OCI-LY7 (cell line): ENCODE results near the gene CARD11. TPM values are rescaled to one million over a fixed set of nuclear protein-coding genes. Genes with fewer than 3 reads are reported as not detected.

Experiments
- BruUV-seq: library from RNA; stranded (reverse); fragments of 400-500 nt; replicated peaks from 2 replicates; lab custom pipeline; 2021; lab: Mats Ljungman, UMichigan
- CTCF ChIA-PET: fragments of 300-600 bp; sonication (Branson Sonifier 250); formaldehyde crosslinking; loops from one replicate; lab custom pipeline; 2022; ENCODE audit warnings: antibody characterized with exemption; ENCODE audit not compliant: unreplicated experiment; lab: Charles Lee
- POLR2A ChIA-PET: fragments of 300-600 bp; sonication (Branson Sonifier 250); formaldehyde crosslinking; loops from one replicate; lab custom pipeline; 2022; ENCODE audit warnings: antibody characterized with exemption; lab: Charles Lee
- DNase-seq: peaks from one replicate; pipeline ENCODE4 v3.0.0-alpha.2; 2015; ENCODE audit warnings: low spot score
- H2AFZ ChIP-seq: fragments of 200-600 bp; sonication (generic), shearing (Covaris generic); 2 replicates; pipeline ENCODE4 v1.6.1; 2014; ENCODE audit warnings: mild to moderate bottlenecking, antibody characterized with exemption, low read length, moderate library complexity
- H3K27ac ChIP-seq: fragments of 200-600 bp; sonication (generic); 2 replicates; pipeline ENCODE4 v1.5.1; 2014; ENCODE audit warnings: mixed run types, low read depth, mild to moderate bottlenecking, moderate library complexity, low read length, inconsistent platforms; ENCODE audit not compliant: poor library complexity, severe bottlenecking
- H3K36me3 ChIP-seq: fragments of 200-600 bp; sonication (generic); 2 replicates; pipeline ENCODE4 v1.6.1; 2014; ENCODE audit warnings: mild to moderate bottlenecking, antibody characterized with exemption, low read length, moderate library complexity, mixed read lengths; ENCODE audit not compliant: insufficient read depth
- H3K4me1 ChIP-seq: fragments of 200-600 bp; sonication (generic); 2 replicates; pipeline ENCODE4 v1.5.1; 2014; ENCODE audit warnings: mild to moderate bottlenecking, low read length; ENCODE audit not compliant: insufficient read depth, poor library complexity, severe bottlenecking
- H3K4me2 ChIP-seq: fragments of 200-600 bp; sonication (generic); 2 replicates; pipeline ENCODE4 v1.6.1; 2014; ENCODE audit warnings: mild to moderate bottlenecking, low read length
- H3K4me3 ChIP-seq: fragments of 200-600 bp; sonication (generic); 2 replicates; pipeline ENCODE4 v1.5.1; 2014; ENCODE audit warnings: mild to moderate bottlenecking, low read depth, low read length; ENCODE audit not compliant: poor library complexity, severe bottlenecking
- H3K79me2 ChIP-seq: fragments of 200-600 bp; sonication (generic); 2 replicates; pipeline ENCODE4 v1.6.1; 2016; ENCODE audit warnings: low read depth, mild to moderate bottlenecking, low read length, moderate library complexity, mixed read lengths; ENCODE audit not compliant: insufficient read depth
- H3K9me2 ChIP-seq: fragments of 200-600 bp; sonication (generic); 2 replicates; pipeline ENCODE4 v1.6.1; 2016; ENCODE audit warnings: mild to moderate bottlenecking, low read length, mixed read lengths; ENCODE audit not compliant: insufficient read depth
- H3K9me3 ChIP-seq: fragments of 200-600 bp; sonication (generic); 2 replicates; pipeline ENCODE4 v1.6.1; 2014; ENCODE audit warnings: mild to moderate bottlenecking, mixed run types, low read length, mixed read lengths
- H4K20me1 ChIP-seq: fragments of 200-600 bp; sonication (generic); 2 replicates; pipeline ENCODE4 v1.6.1; 2014; ENCODE audit warnings: mild to moderate bottlenecking, antibody characterized with exemption, low read length, moderate library complexity, mixed read lengths; ENCODE audit not compliant: insufficient read depth
- CTCF ChIP-seq: fragments of 200-600 bp; sonication (generic); conservative IDR thresholded peaks from 2 replicates; pipeline ENCODE4 v1.5.1; 2014; ENCODE audit warnings: mild to moderate bottlenecking, antibody characterized with exemption, low read length, moderate library complexity, mixed read lengths
- EZH2phosphoT487 ChIP-seq: fragments of 200-600 bp; sonication (generic); IDR thresholded peaks from 2 replicates; pipeline ENCODE4 v1.6.1; 2018; ENCODE audit warnings: low read depth, borderline replicate concordance, mild to moderate bottlenecking, mixed run types, antibody characterized with exemption, low read length, moderate library complexity, mixed read lengths
- intact Hi-C: fragments of 100-400 bp; cut with micrococcal nuclease; formaldehyde crosslinking; loops from one replicate; pipeline ENCODE4 v1.10.0; 2022; ENCODE audit not compliant: unreplicated experiment
- total RNA-seq, 2 experiments: library from RNA; depleted of rRNA in 1 of 2; stranded (reverse); fragments of >200 nt in 1 of 2; shearing (Covaris generic) in 1 of 2; gene quantifications; 2 replicates each; pipeline ENCODE4 v1.2.3, GENCODE V29; 2014 to 2022

The CARD11 gene
- total RNA-seq, 2 experiments from 2014 or later = 33.8 to 63.5 TPM

- ChIA-PET POLR2A (interaction anchor here (0.8 kb wide), 1 partner anchor 13 kb away, joined by 3 read pairs; no protein-coding TSS in a partner anchor), CTCF (no interaction called here)
- Histone ChIP-seq H3K4me1 (no peaks in the 10 kb centered on the region), H3K4me3 (no peak overlapping the region), H3K36me3 (peaks cover 21% of the 10 kb centered on the region), H4K20me1 (no peaks in the 10 kb centered on the region), H3K27ac (no peak overlapping the region), H3K9me3 (peaks cover 9% of the 10 kb centered on the region), H3K4me2 (no peak overlapping the region), H2AFZ (no peak overlapping the region), H3K79me2 (no peaks in the 10 kb centered on the region), H3K9me2 (no peaks in the 10 kb centered on the region)
- intact Hi-C loops = no loop called here
- no peak for DNase-seq
- TF ChIP-seq EZH2phosphoT487 = no peak
- TF ChIP-seq CTCF = no peak
- no TSS peak for BruUV-seq
These were observed 80.8 kb downstream of the CARD11 start for GRCh38 chr7:2962865-2963264.

- Histone ChIP-seq H3K36me3 (peaks cover 21% of the 10 kb centered on the region), H3K4me2 (no peak overlapping the region), H3K4me1 (no peaks in the 10 kb centered on the region), H3K9me3 (no peaks in the 10 kb centered on the region), H3K9me2 (no peaks in the 10 kb centered on the region), H4K20me1 (no peaks in the 10 kb centered on the region), H3K4me3 (no peak overlapping the region), H3K27ac (no peak overlapping the region), H2AFZ (no peak overlapping the region), H3K79me2 (no peaks in the 10 kb centered on the region)
- no peak for DNase-seq
- CTCF ChIA-PET = no interaction called here
- intact Hi-C loops = no loop called here
- TF ChIP-seq CTCF (no peak), EZH2phosphoT487 (no peak)
- POLR2A ChIA-PET = interaction anchor here (0.7 kb wide), 2 partner anchors 21 to 37 kb away, joined by 4 to 6 read pairs; no protein-coding TSS in a partner anchor
- no TSS peak for BruUV-seq
These were observed 83.7 kb downstream of the CARD11 start for GRCh38 chr7:2959828-2960599.

GRCh38 chr7:2959103-2959680, 84.5 kb downstream of the CARD11 start:
- POLR2A ChIA-PET = no interaction called here
- Histone ChIP-seq H3K4me3 (no peak overlapping the region), H3K36me3 (peaks cover 21% of the 10 kb centered on the region), H3K27ac (no peak overlapping the region), H3K4me1 (no peaks in the 10 kb centered on the region), H3K4me2 (no peak overlapping the region), H4K20me1 (no peaks in the 10 kb centered on the region), H3K79me2 (no peaks in the 10 kb centered on the region), H3K9me2 (no peaks in the 10 kb centered on the region), H2AFZ (no peak overlapping the region), H3K9me3 (no peaks in the 10 kb centered on the region)
- BruUV-seq = no TSS peak
- intact Hi-C loops = no loop called here
- TF ChIP-seq CTCF (no peak), EZH2phosphoT487 (no peak)
- CTCF ChIA-PET = no interaction called here
- no peak for DNase-seq
